ENCODE results near the gene TMEM269.

Gene TMEM269

GRCh38 chr1:42846257-42847110 lies 61.7 kb downstream of the TMEM269 start, which contains the start of gene ZNF691:
ZNF691 (plus strand) TSS chr1:42846613; CDS start chr1:42849659, 3,046 bp downstream.
- Histone ChIP-seq H3K36me3 (ENCODE audit: low read length) (no peaks in the 10 kb centered on the region; the same call in 1 of the 2 replicates), H3K27ac (ENCODE audit: low read depth, low read length) (peak within 1 kb of the TSS; percentile 41), H2AFZ (ENCODE audit: low read depth, low read length, severe bottlenecking) (peak within 1 kb of the TSS; percentile 97), H3K9me3 (ENCODE audit: insufficient read depth, low read length) (no peaks in the 10 kb centered on the region), H3K4me2 (ENCODE audit: low read depth, low read length, poor library complexity, severe bottlenecking) (peak within 1 kb of the TSS; percentile 97), H4K20me1 (ENCODE audit: low read depth, low read length) (no peaks in the 10 kb centered on the region), H3K4me3 (ENCODE audit: insufficient read depth, low read length, poor library complexity, severe bottlenecking) (peak within 1 kb of the TSS; percentile 97), H3F3A (ENCODE audit: insufficient read depth) (no peaks in the 10 kb centered on the region), H3K79me2 (ENCODE audit: insufficient read depth, low read length) (peaks cover 20% of the 10 kb centered on the region), H3K9ac (ENCODE audit: low read length) (peak within 1 kb of the TSS; percentile 87), H3K9me2 (replicated peaks; ENCODE audit: insufficient read depth, low read length) (no peaks in the 10 kb centered on the region), H3K27me3 (ENCODE audit: low read length) (no peaks in the 10 kb centered on the region)
- TF ChIP-seq CTCF (IDR thresholded peaks at IDR 0.05; ENCODE audit: insufficient read depth, low read length, poor library complexity, severe bottlenecking) (no peak), EZH2phosphoT487 (conservative IDR thresholded peaks at IDR 0.05; ENCODE audit: low read length) (no peak)

- H3K4me2 ChIP-seq (ENCODE audit: low read depth, low read length, poor library complexity, severe bottlenecking), result peak overlapping the region; percentile 75
- TF ChIP-seq EZH2phosphoT487 (conservative IDR thresholded peaks at IDR 0.05; ENCODE audit: low read length) (no peak), CTCF (IDR thresholded peaks at IDR 0.05; ENCODE audit: insufficient read depth, low read length, poor library complexity, severe bottlenecking) (no peak)
- peak overlapping the region; percentile 41 for H3K27ac ChIP-seq (ENCODE audit: low read depth, low read length)
- H3K36me3 ChIP-seq (ENCODE audit: low read length), result no peaks in the 10 kb centered on the region; the same call in 1 of the 2 replicates
- H3K79me2 ChIP-seq (ENCODE audit: insufficient read depth, low read length), result peaks cover 20% of the 10 kb centered on the region
- no peaks in the 10 kb centered on the region for H4K20me1 ChIP-seq (ENCODE audit: low read depth, low read length)
- no peaks in the 10 kb centered on the region for H3K27me3 ChIP-seq (ENCODE audit: low read length)
- H3K9ac ChIP-seq (ENCODE audit: low read length), result peak overlapping the region; percentile 87
- H2AFZ ChIP-seq (ENCODE audit: low read depth, low read length, severe bottlenecking), result peak overlapping the region; percentile 17
- H3K4me3 ChIP-seq (ENCODE audit: insufficient read depth, low read length, poor library complexity, severe bottlenecking), result peak overlapping the region; percentile 97
- H3K9me3 ChIP-seq (ENCODE audit: insufficient read depth, low read length), result no peaks in the 10 kb centered on the region
- H3F3A ChIP-seq (ENCODE audit: insufficient read depth), result no peaks in the 10 kb centered on the region
- H3K9me2 ChIP-seq (replicated peaks; ENCODE audit: insufficient read depth, low read length), result no peaks in the 10 kb centered on the region
Observed at GRCh38 chr1:42847111-42847595, 62.4 kb downstream of the TMEM269 start.

- Histone ChIP-seq H3K9ac (ENCODE audit: low read length) (peak overlapping the region; percentile 87), H3K9me2 (replicated peaks; ENCODE audit: insufficient read depth, low read length) (no peaks in the 10 kb centered on the region), H3K79me2 (ENCODE audit: insufficient read depth, low read length) (peaks cover 20% of the 10 kb centered on the region), H3K27ac (ENCODE audit: low read depth, low read length) (peak overlapping the region; percentile 41; the same call in 1 of the 2 replicates), H3K4me2 (ENCODE audit: low read depth, low read length, poor library complexity, severe bottlenecking) (peak overlapping the region; percentile 75), H3K9me3 (ENCODE audit: insufficient read depth, low read length) (no peaks in the 10 kb centered on the region), H3K4me3 (ENCODE audit: insufficient read depth, low read length, poor library complexity, severe bottlenecking) (peak overlapping the region; percentile 97), H3F3A (ENCODE audit: insufficient read depth) (no peaks in the 10 kb centered on the region), H3K36me3 (ENCODE audit: low read length) (no peaks in the 10 kb centered on the region; the same call in 1 of the 2 replicates), H4K20me1 (ENCODE audit: low read depth, low read length) (no peaks in the 10 kb centered on the region), H2AFZ (ENCODE audit: low read depth, low read length, severe bottlenecking) (no peak overlapping the region), H3K27me3 (ENCODE audit: low read length) (no peaks in the 10 kb centered on the region)
- TF ChIP-seq CTCF (IDR thresholded peaks at IDR 0.05; ENCODE audit: insufficient read depth, low read length, poor library complexity, severe bottlenecking), result no peak
Observed at GRCh38 chr1:42847721-42848460, 63.1 kb downstream of the TMEM269 start.
